GM18870 (cell line): ENCODE data around the gene POC5.
A peak's percentile ranks its signal among the peaks of the same experiment; 100 is the strongest.
"Not testable (repeated sequence)": the region's sequence is repeated elsewhere in the genome, so short reads cannot be mapped to it uniquely, and the experiment has no call there.

ENCODE experiments used
- ATAC-seq: cut with Tn5 transposase; IDR thresholded peaks from one replicate; pipeline ENCODE4 v1.9.1; 2021; ENCODE audit warnings: moderate library complexity; ENCODE audit not compliant: unreplicated experiment

POC5 gene

GRCh38 chr5:75707911-75708509, 9.2 kb downstream of the POC5 start:
- no peak for ATAC-seq

- ATAC-seq, result no peak
These were observed 10.5 kb downstream of the POC5 start for GRCh38 chr5:75706775-75707174.

GRCh38 chr5:75706016-75706415, 11.2 kb downstream of the POC5 start:
- ATAC-seq, result no peak

- no peak for ATAC-seq
These were observed 15.4 kb downstream of the POC5 start for GRCh38 chr5:75701856-75702255.

GRCh38 chr5:75695472-75696351, 21.5 kb downstream of the POC5 start:
- ATAC-seq, result not testable (repeated sequence)

GRCh38 chr5:75694781-75695180, 22.5 kb downstream of the POC5 start:
- no peak for ATAC-seq

- ATAC-seq, result no peak
These were observed 26.6 kb downstream of the POC5 start for GRCh38 chr5:75690669-75691068.

- no peak for ATAC-seq
These were observed 30.8 kb downstream of the POC5 start for GRCh38 chr5:75686480-75686879.

GRCh38 chr5:75685141-75685540, 32.1 kb downstream of the POC5 start:
- ATAC-seq, result no peak

GRCh38 chr5:75681125-75681830, 36.0 kb downstream of the POC5 start:
- no peak for ATAC-seq

- ATAC-seq, result no peak
These were observed 39.1 kb downstream of the POC5 start for GRCh38 chr5:75678155-75678554.

- no peak for ATAC-seq
These were observed 39.6 kb downstream of the POC5 start for GRCh38 chr5:75677607-75678006.

- ATAC-seq, result no peak
These were observed 41.5 kb downstream of the POC5 start for GRCh38 chr5:75675783-75676182.

GRCh38 chr5:75672616-75673015, 44.6 kb downstream of the POC5 start:
- ATAC-seq, result no peak

- no peak for ATAC-seq
These were observed 45.7 kb downstream of the POC5 start for GRCh38 chr5:75671506-75671905.

GRCh38 chr5:75670577-75670976, 46.7 kb downstream of the POC5 start:
- no peak for ATAC-seq

- ATAC-seq, result peak; percentile 88
These were observed 48.1 kb downstream of the POC5 start for GRCh38 chr5:75668977-75669689.

- peak; percentile 5 for ATAC-seq
These were observed 48.8 kb downstream of the POC5 start for GRCh38 chr5:75668445-75668844.

- ATAC-seq, result no peak
These were observed 49.7 kb downstream of the POC5 start for GRCh38 chr5:75667586-75667985.

GRCh38 chr5:75666801-75667200, 50.4 kb downstream of the POC5 start:
- no peak for ATAC-seq

GRCh38 chr5:75664979-75665378, 52.3 kb downstream of the POC5 start:
- no peak for ATAC-seq
